GM19468 (cell line): ENCODE data around the gene MYF6.

ENCODE experiments used
- ATAC-seq: cut with Tn5 transposase; IDR thresholded peaks from one replicate; pipeline ENCODE4 v1.9.1; 2021; ENCODE audit warnings: mild to moderate bottlenecking, moderate library complexity, moderate number of reproducible peaks; ENCODE audit not compliant: unreplicated experiment; ENCODE audit errors: extremely low read depth

Gene MYF6

DNA sequence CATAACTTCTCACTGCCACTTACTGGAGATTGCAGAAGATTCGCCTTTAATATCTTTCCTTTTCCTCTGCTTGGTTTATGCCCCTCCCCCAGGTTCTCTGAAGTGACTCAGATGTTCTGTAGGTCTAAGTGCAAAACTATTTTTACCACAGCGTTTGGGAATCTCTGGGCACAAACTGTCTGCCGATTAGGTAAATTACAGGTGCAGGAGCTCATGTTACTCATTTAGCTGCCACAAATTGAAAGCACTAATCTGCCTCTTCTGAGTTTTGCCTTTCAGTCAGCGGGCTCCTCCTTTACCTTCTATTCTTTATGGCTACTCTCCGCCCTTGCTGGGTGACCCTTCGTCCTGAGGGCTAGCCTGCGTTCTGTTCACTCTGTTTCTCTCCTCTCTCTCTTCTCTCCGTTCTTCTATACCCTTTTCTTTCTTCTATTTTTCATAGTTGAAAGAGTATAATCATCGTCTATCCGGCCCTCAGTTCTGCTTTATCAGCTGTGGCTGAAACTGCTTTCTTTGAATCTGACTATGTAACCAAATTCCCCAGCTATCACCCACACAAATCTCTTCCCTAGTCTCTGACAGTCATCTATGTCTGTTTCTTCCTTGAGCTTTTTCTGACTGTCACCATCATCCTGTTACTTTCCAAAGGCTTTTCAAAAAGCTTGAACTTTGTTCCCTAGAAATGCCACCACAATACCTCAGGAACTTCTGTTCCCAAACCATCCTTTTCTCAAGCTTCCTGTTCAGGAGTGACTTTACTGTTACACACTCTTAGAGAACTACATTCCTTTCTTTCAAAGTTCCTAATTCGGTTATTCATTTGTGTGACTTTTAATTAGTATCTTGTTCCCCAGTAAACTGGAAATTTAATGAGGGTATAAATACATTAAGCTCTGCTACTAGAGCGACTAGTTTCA is 4.3 kb upstream of the MYF6 start:
- ATAC-seq, result peak; percentile 60

- no peak for ATAC-seq
Measured at GRCh38 chr12:80704420-80704819, 3.0 kb upstream of the MYF6 start.

DNA sequence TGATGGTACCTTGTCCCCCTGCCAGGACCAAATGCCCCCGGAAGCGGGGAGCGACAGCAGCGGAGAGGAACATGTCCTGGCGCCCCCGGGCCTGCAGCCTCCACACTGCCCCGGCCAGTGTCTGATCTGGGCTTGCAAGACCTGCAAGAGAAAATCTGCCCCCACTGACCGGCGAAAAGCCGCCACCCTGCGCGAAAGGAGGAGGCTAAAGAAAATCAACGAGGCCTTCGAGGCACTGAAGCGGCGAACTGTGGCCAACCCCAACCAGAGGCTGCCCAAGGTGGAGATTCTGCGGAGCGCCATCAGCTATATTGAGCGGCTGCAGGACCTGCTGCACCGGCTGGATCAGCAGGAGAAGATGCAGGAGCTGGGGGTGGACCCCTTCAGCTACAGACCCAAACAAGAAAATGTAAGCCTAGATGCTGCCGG is 410 bp downstream of the MYF6 start:
- no peak for ATAC-seq

GRCh38 chr12:80708259-80708974 is 983 bp downstream of the MYF6 start:
- no peak for ATAC-seq

- ATAC-seq, result no peak
Measured at GRCh38 chr12:80708975-80709328, 1.5 kb downstream of the MYF6 start.

DNA sequence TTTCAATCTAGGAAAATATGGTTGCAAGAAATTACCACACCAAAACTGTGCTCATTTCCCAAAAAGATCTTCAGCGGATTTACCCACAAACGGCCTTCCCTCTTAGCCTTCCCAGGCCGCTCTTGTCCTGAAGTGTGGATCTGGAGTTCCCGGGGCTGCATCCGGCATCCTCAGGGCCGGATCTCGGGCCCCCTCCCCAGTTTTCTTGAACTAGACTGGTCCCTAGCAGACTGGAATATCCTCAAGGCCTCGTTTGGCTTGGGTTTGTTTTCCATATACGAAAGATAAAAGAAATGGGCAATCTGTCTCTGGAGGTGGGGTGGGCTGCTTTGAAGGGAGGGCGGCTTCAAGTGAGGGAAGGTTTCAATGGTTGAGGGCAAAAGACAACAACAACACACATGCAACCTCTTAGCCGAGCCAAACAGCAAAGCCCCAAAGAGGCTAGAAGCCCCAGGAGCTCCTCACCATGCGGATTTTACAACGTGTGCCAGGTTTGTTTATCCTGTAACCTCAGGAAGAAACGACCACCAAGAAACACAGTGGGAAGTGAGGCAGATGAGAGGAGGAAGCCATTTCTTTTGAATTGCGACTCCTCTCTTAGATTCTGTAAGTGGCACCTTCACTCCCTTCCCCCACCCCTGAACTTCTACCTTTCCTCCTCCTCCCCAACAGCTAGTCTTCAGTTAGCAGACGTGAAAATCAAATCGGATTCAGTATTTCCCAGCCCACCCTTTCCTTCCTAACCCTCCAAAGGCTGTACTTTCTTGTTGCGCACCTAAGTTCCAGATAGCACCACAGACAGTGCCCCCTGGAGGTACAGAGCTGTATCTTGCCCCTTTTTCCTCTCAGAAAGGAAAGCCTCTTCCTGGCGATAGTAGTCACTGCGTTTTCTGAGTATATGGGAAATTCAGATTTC is 2.6 kb downstream of the MYF6 start:
- no peak for ATAC-seq

DNA sequence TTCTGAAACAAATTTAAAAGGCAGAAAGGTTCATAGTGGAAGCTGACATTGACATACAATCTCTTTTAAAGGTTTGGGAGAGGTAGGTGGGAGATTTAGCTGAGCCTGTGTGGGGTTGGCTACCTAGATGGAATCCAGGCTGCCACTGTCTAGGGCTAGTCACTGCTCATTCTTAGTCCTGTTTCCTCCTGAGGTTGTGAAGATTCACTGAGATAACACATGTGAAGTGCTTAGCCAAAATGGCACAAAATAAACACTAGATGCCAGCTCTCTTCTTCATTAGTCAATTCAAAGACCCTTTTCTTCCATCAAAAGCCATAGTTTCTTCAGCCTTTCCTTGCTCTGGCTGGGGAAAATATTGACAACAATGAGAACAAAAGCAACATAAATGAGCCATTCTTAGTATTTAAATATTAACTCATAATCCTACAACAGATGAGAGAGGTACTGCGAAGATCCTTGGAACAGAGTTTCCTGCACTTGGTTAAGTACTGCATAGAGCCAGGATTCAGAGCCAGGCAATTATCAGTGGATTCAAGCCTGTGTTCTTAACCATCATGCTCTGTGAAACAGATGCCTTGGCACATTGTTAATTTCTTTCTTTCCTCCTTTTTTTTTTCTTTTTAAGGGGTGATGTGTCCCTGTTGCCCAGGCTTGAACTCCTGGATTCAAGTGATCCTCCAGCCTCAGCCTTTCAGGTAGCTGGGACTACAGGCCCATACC is 3.5 kb downstream of the MYF6 start:
- ATAC-seq, result no peak

GRCh38 chr12:80711866-80712265 is 4.4 kb downstream of the MYF6 start:
- no peak for ATAC-seq

DNA sequence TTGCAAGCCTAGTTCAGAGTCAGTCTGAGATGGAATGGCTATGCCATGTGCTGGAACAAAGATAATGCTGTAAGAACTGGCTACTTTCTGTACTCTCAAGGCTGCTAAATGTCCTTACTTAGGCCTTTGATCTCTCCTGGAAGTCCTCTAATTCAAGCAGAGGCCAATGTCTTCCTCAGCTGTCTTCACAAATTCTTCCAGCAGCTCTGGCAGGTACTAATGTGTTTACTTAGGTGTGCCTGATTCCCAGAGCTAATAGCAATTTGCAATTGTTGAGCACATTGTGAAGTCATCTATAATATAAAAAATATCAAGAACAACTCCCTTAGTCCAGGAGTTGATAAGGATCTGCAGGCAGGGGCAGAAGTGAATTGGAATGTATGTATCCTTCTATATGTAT is 5.4 kb downstream of the MYF6 start:
- no peak for ATAC-seq

- no peak for ATAC-seq
Measured at GRCh38 chr12:80713419-80713818, 6.0 kb downstream of the MYF6 start.

DNA sequence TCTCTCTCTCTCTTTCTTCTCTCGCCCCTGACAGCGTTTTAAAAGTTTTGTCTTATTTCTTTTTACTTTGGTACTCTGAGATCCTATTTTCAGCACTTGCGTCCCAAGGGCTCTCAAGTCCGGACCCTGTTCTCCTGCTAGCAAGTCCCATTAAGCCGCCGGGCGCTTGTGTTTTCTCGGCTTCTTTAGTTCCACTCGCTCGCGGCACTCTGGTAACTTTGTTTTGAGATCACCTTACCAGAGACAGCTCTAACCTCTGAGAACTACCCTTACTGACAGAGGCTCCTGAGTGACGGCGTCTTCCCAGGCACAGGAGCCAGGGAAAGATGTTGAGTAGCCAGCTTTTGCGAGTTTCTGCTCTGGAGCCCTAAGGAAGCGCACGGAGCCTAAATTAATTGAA is 6.6 kb downstream of the MYF6 start:
- no peak for ATAC-seq

- ATAC-seq, result no peak
Measured at GRCh38 chr12:80714846-80715245, 7.4 kb downstream of the MYF6 start.

DNA sequence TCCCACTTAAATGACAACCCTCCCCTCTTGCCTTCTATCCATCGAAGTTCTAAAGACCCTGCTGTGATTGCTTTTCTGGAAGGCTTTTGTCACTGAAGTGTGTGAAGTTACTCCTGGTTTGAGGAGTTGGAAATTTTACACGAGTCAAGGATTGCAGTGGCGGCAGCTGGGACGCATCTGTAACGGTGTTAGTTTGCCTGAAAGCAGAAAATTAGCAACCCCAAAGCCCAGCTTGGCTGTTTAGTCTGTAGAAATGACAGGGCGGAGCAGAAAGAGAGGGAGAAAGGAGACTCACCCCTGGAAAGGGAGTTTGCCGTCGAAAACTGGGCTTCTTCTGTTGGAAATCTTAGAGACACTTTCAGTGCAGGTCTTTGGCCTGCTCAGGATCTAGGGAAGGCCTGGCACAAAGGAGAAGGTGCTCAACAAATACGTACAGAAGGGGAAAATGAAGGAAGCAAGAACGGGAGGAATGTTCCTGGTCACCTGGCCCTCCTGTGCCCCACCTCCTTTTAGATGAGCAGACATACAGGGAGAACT is 8.3 kb downstream of the MYF6 start:
- ATAC-seq, result no peak

GRCh38 chr12:80716696-80717469 is 9.4 kb downstream of the MYF6 start, which contains the start of gene MYF5:
MYF5 (plus strand) TSS chr12:80716912; CDS start chr12:80717064, 152 bp downstream.
- no peak for ATAC-seq

DNA sequence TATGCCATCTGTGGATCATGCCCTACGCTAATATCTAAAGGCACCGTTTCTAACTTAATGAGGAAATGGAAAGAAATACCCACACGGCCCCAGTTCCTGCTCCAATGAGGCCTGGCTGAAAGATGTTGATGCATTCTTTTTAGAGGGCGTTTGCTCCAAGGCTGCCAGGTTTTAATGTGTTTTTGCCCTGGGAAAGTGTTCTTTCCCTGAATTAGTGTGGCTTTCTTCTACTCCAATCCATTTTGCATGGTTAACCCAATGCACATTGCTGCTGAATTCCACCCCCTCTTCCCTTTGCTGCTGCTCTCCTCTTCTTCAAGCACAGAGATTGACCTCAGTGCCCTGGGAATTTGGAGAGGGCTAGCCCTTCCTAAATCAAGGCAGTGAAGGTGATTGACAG is 10.4 kb downstream of the MYF6 start:
- no peak for ATAC-seq

- ATAC-seq, result no peak
Measured at GRCh38 chr12:80720516-80720915, 13.1 kb downstream of the MYF6 start.

DNA sequence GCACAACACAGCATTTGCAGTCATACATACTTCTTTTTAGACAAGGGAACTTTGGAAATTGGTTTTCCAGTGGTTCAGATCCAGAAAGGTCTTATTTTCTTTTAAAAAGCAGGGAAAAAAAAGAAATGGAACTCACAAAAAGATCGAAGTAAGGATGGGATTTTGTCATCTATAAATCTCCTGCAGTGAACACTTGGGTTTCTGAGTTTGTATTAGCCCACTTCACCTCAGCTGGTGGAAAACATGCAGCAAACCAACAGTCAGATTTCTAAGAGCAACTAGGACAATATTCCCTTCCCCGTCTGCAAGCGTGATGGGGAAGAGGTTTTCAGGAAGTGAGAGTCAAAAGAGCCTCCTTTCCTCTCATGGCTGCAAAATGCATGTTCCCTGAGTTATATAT is 13.9 kb downstream of the MYF6 start:
- no peak for ATAC-seq

DNA sequence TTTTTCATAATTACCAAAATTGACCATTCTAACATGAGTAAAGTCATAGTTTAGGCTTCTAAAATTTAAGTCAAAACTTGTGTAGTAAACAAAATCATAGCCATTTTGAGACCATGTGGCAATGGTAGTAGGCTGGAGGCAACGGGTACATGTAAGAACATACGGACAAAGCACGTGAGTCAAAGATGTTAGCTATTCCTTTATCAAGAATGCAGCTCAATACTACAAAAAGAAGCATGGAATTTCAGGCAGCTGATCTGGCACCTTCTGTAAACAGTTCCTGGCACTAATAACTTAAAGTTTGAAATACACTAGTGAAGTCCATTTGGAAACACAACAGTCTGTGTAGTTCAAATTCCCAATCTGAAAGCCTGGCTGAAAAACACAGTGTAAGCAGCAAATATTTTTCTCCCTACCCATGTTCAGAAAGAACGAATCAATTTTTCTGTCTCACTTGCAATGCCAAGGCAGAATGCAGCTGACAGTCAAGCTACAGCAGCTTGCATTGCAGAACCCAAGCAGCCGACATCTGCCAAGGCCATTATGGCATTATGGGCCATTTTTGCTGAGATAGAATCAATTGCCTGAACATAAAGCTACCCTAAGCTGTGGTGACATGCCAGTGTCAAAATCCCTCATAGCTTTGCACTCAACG is 38.5 kb downstream of the MYF6 start:
- ATAC-seq, result no peak
